CD8-positive, alpha-beta memory T cell (primary cell): ENCODE measurements around the gene KBTBD8. TPM values are rescaled to one million over a fixed set of nuclear protein-coding genes. Genes with fewer than 3 reads are reported as not detected.

Experiments
- CTCF ChIA-PET: fragments of 350-600 bp; sonication (Branson Sonifier 250); formaldehyde crosslinking; loops from one replicate; lab custom pipeline; 2021; ENCODE audit warnings: antibody characterized with exemption; lab: Charles Lee
- POLR2A ChIA-PET: fragments of 350-600 bp; sonication (Branson Sonifier 250); formaldehyde crosslinking; loops from one replicate; lab custom pipeline; 2021; ENCODE audit warnings: antibody characterized with exemption; lab: Charles Lee
- DNase-seq, 5 donors: peaks; one replicate each; pipeline versions ENCODE4 v3.0.0 to v3.0.0-alpha.2; 2020 to 2022; ENCODE audit warnings: mixed read lengths in 1 of 5
- H3K27ac ChIP-seq: one replicate; pipeline ENCODE4 v1.7.0; 2013; ENCODE audit warnings: low read depth, mild to moderate bottlenecking, low read length, moderate library complexity
- H3K27me3 ChIP-seq: 2 replicates; pipeline ENCODE4 v1.7.0; 2013; ENCODE audit warnings: low read length, mild to moderate bottlenecking; ENCODE audit not compliant: insufficient read depth, poor library complexity, severe bottlenecking
- H3K36me3 ChIP-seq: 2 replicates; pipeline ENCODE4 v1.7.0; 2013; ENCODE audit warnings: mild to moderate bottlenecking, low read length, moderate library complexity; ENCODE audit not compliant: insufficient read depth
- H3K4me1 ChIP-seq: 2 replicates; pipeline ENCODE4 v1.7.0; 2013; ENCODE audit warnings: mild to moderate bottlenecking, low read length, moderate library complexity; ENCODE audit not compliant: insufficient read depth
- H3K4me3 ChIP-seq: 2 replicates; pipeline ENCODE4 v1.7.0; 2013; ENCODE audit warnings: mild to moderate bottlenecking, low read length
- H3K9me3 ChIP-seq: 2 replicates; pipeline ENCODE4 v1.7.0; 2013; ENCODE audit warnings: mild to moderate bottlenecking, low read length
- H3K27ac Mint-ChIP-seq, 8 donors: one replicate each; pipeline ENCODE4 v1.8.0; 2020 to 2021; ENCODE audit warnings: mixed read lengths in 8 of 8, mild to moderate bottlenecking in 6 of 8, inconsistent platforms in 3 of 8, moderate library complexity in 3 of 8
- H3K27me3 Mint-ChIP-seq, 2 donors: one replicate each; pipeline ENCODE4 v1.8.0; 2020 to 2021; ENCODE audit warnings: mixed read lengths in 2 of 2, mild to moderate bottlenecking in 1 of 2, moderate library complexity in 1 of 2
- H3K36me3 Mint-ChIP-seq, 3 donors: one replicate each; pipeline ENCODE4 v1.8.0; 2020 to 2021; ENCODE audit warnings: mixed read lengths in 3 of 3, inconsistent platforms in 1 of 3, mild to moderate bottlenecking in 1 of 3
- H3K4me1 Mint-ChIP-seq, 3 donors: one replicate each; pipeline ENCODE4 v1.8.0; 2020 to 2021; ENCODE audit warnings: mixed read lengths in 3 of 3, inconsistent platforms in 1 of 3, mild to moderate bottlenecking in 1 of 3
- H3K4me3 Mint-ChIP-seq, 7 donors: one replicate each; pipeline ENCODE4 v1.8.0; 2020 to 2021; ENCODE audit warnings: mixed read lengths in 7 of 7, mild to moderate bottlenecking in 6 of 7, moderate library complexity in 4 of 7, inconsistent platforms in 2 of 7
- H3K9me3 Mint-ChIP-seq, 5 donors: one replicate each; pipeline ENCODE4 v1.8.0; 2020 to 2022; ENCODE audit warnings: mixed read lengths in 5 of 5, mild to moderate bottlenecking in 3 of 5, moderate library complexity in 2 of 5, inconsistent platforms in 1 of 5
- polyA plus RNA-seq: library from polyadenylated mRNA; unstranded; fragments of 300-500 nt; fragmentation: Illumina TruSeq; gene quantifications from one replicate; pipeline ENCODE4 v1.2.3, GENCODE V29; 2021
- total RNA-seq, 2 experiments: library from RNA; stranded (reverse); gene quantifications; one replicate each; pipeline ENCODE4 v1.2.3, GENCODE V29; 2021

KBTBD8 gene
- total and polyA plus RNA-seq, 3 experiments from 2014 or later, result 3.6 to 23.3 (median 21.9) TPM

DNA sequence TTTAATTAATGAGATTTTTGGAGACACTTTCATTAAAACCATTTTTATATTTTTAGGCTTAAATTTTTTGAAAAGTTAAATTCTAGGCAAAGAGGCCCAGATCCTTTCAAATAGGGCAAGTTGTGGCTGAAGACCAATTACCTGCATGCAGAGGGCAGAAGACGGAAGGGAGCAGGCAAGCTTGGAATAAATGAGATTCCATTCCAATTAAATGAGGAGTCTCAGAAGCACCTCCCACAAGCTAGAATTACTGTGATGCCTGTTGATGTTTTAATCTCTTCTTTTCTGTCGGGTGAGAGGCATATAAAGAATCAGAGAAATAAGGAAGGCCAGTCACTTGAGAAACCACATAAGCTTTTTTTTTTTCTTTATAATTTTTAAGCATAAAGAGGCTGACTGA lies 46.8 kb downstream of the KBTBD8 start:
- peaks cover 0 to under 1% (median 0%) of the 10 kb centered on the region in 5 donors for H3K9me3 Mint-ChIP-seq
- no peak for DNase-seq
- peaks cover 2 to 5% (median 3%) of the 10 kb centered on the region in 3 donors for H3K4me1 Mint-ChIP-seq
- no peak overlapping the region for H3K4me3 Mint-ChIP-seq
- ChIA-PET POLR2A (no interaction called here), CTCF (interaction anchor here (1.7 kb wide), 1 partner anchor 72 kb away, joined by 5 read pairs; no protein-coding TSS in a partner anchor)
- no peak overlapping the region for H3K27ac Mint-ChIP-seq
- Histone ChIP-seq H3K9me3 (no peaks in the 10 kb centered on the region), H3K27me3 (no peaks in the 10 kb centered on the region), H3K27ac (no peak overlapping the region), H3K4me1 (no peaks in the 10 kb centered on the region), H3K36me3 (no peaks in the 10 kb centered on the region), H3K4me3 (no peak overlapping the region)
- peaks cover 0 to under 1% (median 0%) of the 10 kb centered on the region in 3 donors for H3K36me3 Mint-ChIP-seq
- H3K27me3 Mint-ChIP-seq, result peaks cover 2 to 3% of the 10 kb centered on the region in 2 donors

DNA sequence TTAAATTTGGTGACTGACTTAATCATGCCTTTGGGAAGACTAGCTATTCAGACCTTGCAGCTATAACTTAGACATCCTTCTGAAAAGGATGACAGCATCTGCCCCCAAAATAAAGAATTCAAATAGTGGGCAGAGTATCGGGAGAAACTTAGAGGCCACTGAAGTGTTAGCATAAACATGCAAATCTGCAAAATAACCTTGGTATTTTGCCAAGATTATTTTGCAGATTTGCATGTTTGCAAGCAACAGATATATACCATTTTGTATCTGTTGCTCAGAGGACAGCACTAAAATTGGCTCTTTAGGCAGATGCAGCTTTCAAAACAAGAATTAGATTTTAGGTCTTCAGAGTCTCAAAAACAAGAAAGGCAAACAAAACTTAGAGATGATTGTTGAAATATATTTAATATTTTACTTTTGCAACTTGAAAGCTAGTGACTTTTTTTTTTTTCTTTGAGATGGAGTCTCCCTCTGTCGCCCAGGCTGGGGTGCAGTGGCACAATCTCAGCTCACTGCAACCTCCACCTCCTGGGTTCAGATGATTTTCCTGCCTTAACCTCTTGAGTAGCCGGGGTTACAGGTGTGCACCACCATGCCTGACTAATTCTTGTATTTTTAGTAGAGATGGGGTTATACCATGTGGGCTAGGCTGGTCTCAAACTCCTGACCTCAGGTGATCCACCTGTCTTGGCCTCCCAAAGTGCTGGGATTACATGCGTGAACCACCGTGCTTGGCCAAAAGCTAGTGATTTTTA lies 47.8 kb downstream of the KBTBD8 start:
- no peaks in the 10 kb centered on the region for H3K27me3 ChIP-seq
- peaks cover 3 to 6% of the 10 kb centered on the region in 2 donors for H3K27me3 Mint-ChIP-seq
- no peak overlapping the region for H3K4me3 ChIP-seq
- CTCF ChIA-PET, result interaction anchor here (1.7 kb wide), 1 partner anchor 73 kb away, joined by 5 read pairs; no protein-coding TSS in a partner anchor
- H3K36me3 ChIP-seq, result no peaks in the 10 kb centered on the region
- H3K36me3 Mint-ChIP-seq, result peaks cover 0 to 5% (median 0%) of the 10 kb centered on the region in 3 donors
- H3K27ac ChIP-seq, result no peak overlapping the region
- H3K9me3 Mint-ChIP-seq, result peaks cover 0 to 5% (median 3%) of the 10 kb centered on the region in 5 donors
- no peak overlapping the region for H3K4me3 Mint-ChIP-seq
- no peak overlapping the region for H3K27ac Mint-ChIP-seq
- no peaks in the 10 kb centered on the region for H3K4me1 ChIP-seq
- no peak for DNase-seq
- H3K4me1 Mint-ChIP-seq, result peaks cover 2 to 5% (median 3%) of the 10 kb centered on the region in 3 donors
- H3K9me3 ChIP-seq, result no peaks in the 10 kb centered on the region
- POLR2A ChIA-PET, result no interaction called here

DNA sequence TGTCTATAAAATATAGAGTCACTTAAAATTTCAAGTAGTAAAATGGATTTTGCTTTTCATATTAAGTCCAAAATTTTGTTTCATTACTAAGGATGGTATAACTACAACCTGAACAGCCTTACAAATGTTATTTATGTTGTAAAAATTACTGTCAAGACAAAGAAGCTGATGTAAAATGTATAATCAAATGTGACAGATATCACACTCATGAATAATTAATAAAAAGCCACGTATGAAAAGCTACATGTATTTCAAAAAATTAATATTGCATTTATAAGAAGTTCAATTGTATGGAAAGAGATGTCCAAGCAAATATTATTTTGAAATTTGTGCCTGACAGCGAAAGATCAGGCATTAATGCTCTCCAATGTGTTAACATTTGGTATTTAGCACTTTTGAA lies 48.9 kb downstream of the KBTBD8 start:
- Histone ChIP-seq H3K4me1 (no peaks in the 10 kb centered on the region), H3K9me3 (no peaks in the 10 kb centered on the region), H3K4me3 (no peak overlapping the region), H3K27ac (no peak overlapping the region), H3K36me3 (no peaks in the 10 kb centered on the region), H3K27me3 (no peaks in the 10 kb centered on the region)
- H3K27ac Mint-ChIP-seq, result no peak overlapping the region
- POLR2A ChIA-PET, result no interaction called here
- peaks cover 0 to 5% (median 0%) of the 10 kb centered on the region in 3 donors for H3K36me3 Mint-ChIP-seq
- H3K27me3 Mint-ChIP-seq, result peaks cover 3 to 6% of the 10 kb centered on the region in 2 donors
- CTCF ChIA-PET, result no interaction called here
- no peak overlapping the region for H3K4me3 Mint-ChIP-seq
- H3K9me3 Mint-ChIP-seq, result peaks cover 0 to 5% (median 3%) of the 10 kb centered on the region in 5 donors
- H3K4me1 Mint-ChIP-seq, result peaks cover 2 to 5% (median 3%) of the 10 kb centered on the region in 3 donors
- no peak for DNase-seq

GRCh38 chr3:67048067-67048714 lies 50.1 kb downstream of the KBTBD8 start:
- Mint-ChIP-seq H3K4me1 (peaks cover 2 to 5% (median 3%) of the 10 kb centered on the region in 3 donors), H3K36me3 (peaks cover 0 to 5% (median 0%) of the 10 kb centered on the region in 3 donors), H3K27me3 (peaks cover 3 to 14% of the 10 kb centered on the region in 2 donors), H3K27ac (no peak overlapping the region), H3K4me3 (no peak overlapping the region), H3K9me3 (peaks cover 0 to 10% (median 4%) of the 10 kb centered on the region in 5 donors)
- no peaks in the 10 kb centered on the region for H3K27me3 ChIP-seq
- ChIA-PET CTCF (interaction anchor here (0.9 kb wide), 1 partner anchor 76 kb away, joined by 4 read pairs; no protein-coding TSS in a partner anchor), POLR2A (no interaction called here)
- H3K27ac ChIP-seq, result no peak overlapping the region
- H3K9me3 ChIP-seq, result no peaks in the 10 kb centered on the region
- H3K36me3 ChIP-seq, result no peaks in the 10 kb centered on the region
- no peak overlapping the region for H3K4me3 ChIP-seq
- no peaks in the 10 kb centered on the region for H3K4me1 ChIP-seq
- DNase-seq, result no peak

GRCh38 chr3:67048715-67049074 lies 50.6 kb downstream of the KBTBD8 start:
- Mint-ChIP-seq H3K9me3 (peaks cover 0 to 10% (median 4%) of the 10 kb centered on the region in 5 donors), H3K36me3 (peaks cover 0 to 5% (median 0%) of the 10 kb centered on the region in 3 donors), H3K27ac (no peak overlapping the region), H3K4me3 (no peak overlapping the region), H3K27me3 (peaks cover 6 to 15% of the 10 kb centered on the region in 2 donors), H3K4me1 (peaks cover 2 to 5% (median 3%) of the 10 kb centered on the region in 3 donors)
- no peak overlapping the region for H3K27ac ChIP-seq
- no peaks in the 10 kb centered on the region for H3K4me1 ChIP-seq
- CTCF ChIA-PET, result interaction anchor here (0.9 kb wide), 1 partner anchor 77 kb away, joined by 4 read pairs; no protein-coding TSS in a partner anchor
- POLR2A ChIA-PET, result no interaction called here
- no peak for DNase-seq
- no peaks in the 10 kb centered on the region for H3K9me3 ChIP-seq
- no peak overlapping the region for H3K4me3 ChIP-seq
- no peaks in the 10 kb centered on the region for H3K36me3 ChIP-seq
- H3K27me3 ChIP-seq, result no peaks in the 10 kb centered on the region

- Histone ChIP-seq H3K9me3 (no peaks in the 10 kb centered on the region), H3K27ac (no peak overlapping the region), H3K4me1 (no peaks in the 10 kb centered on the region), H3K27me3 (no peaks in the 10 kb centered on the region), H3K4me3 (no peak overlapping the region), H3K36me3 (no peaks in the 10 kb centered on the region)
- peaks cover 3 to 18% (median 12%) of the 10 kb centered on the region in 5 donors for H3K9me3 Mint-ChIP-seq
- peaks cover 16 to 59% of the 10 kb centered on the region in 2 donors for H3K27me3 Mint-ChIP-seq
- H3K4me1 Mint-ChIP-seq, result no peaks in the 10 kb centered on the region
- no peak for DNase-seq
- ChIA-PET CTCF (no interaction called here), POLR2A (no interaction called here)
- H3K36me3 Mint-ChIP-seq, result peaks cover 0 to 28% (median 1%) of the 10 kb centered on the region in 3 donors
- no peak overlapping the region for H3K27ac Mint-ChIP-seq
- H3K4me3 Mint-ChIP-seq, result no peak overlapping the region
Observed at GRCh38 chr3:67059443-67059842, 61.3 kb downstream of the KBTBD8 start.
